K562 (cell line): ENCODE data around the gene AGPAT1. TPM values are rescaled to one million over a fixed set of nuclear protein-coding genes. Genes with fewer than 3 reads are reported as not detected.

ENCODE experiments used
- AFF1 ChIP-seq, 2 experiments: fragments of 450-650 bp; IDR thresholded peaks; 2 replicates each; pipeline ENCODE4 v1.6.1; 2018; ENCODE audit warnings: mild to moderate bottlenecking in 2 of 2, low read depth in 1 of 2; ENCODE audit not compliant: partially characterized antibody in 2 of 2
- CHD2 ChIP-seq: IDR thresholded peaks from 2 replicates; pipeline ENCODE4 v1.6.1; 2011; ENCODE audit warnings: low read depth, low read length
- KAT7 ChIP-seq: sonication (generic); formaldehyde crosslinking; IDR thresholded peaks from 2 replicates; pipeline ENCODE4 v1.8.0; 2022; ENCODE audit warnings: missing genetic modification reagents, mild to moderate bottlenecking, borderline replicate concordance
- RAD51 ChIP-seq: fragments of 450-650 bp; IDR thresholded peaks from 2 replicates; pipeline ENCODE4 v1.7.1; 2016; ENCODE audit warnings: low read depth, mild to moderate bottlenecking, borderline replicate concordance
- RBFOX2 ChIP-seq: fragments of 200-400 bp; formaldehyde crosslinking; IDR thresholded peaks from 2 replicates; pipeline ENCODE4 v1.6.1; 2017; ENCODE audit warnings: low read depth, mild to moderate bottlenecking, low read length, moderate library complexity
- RREB1 ChIP-seq: fragments of 250-450 bp; sonication (Bioruptor Pico); IDR thresholded peaks from 2 replicates; pipeline ENCODE4 v1.4.0; 2020
- TAF1 ChIP-seq: IDR thresholded peaks from 2 replicates; pipeline ENCODE4 v1.6.1; 2011; ENCODE audit warnings: mild to moderate bottlenecking, low read length, moderate library complexity; ENCODE audit not compliant: insufficient read depth, control insufficient read depth, severe bottlenecking; ENCODE audit errors: extremely low read depth
- ZFP91 ChIP-seq: sonication (generic); formaldehyde crosslinking; IDR thresholded peaks from 2 replicates; pipeline ENCODE4 v1.8.0; 2022; ENCODE audit warnings: mild to moderate bottlenecking, missing genetic modification reagents
- ZMIZ1 ChIP-seq, 2 experiments: fragments of 150-350 bp in 1 of 2; IDR thresholded peaks; 2 replicates each; pipeline ENCODE4 v1.6.1; 2012 to 2016; ENCODE audit warnings: low read depth in 2 of 2, low read length in 2 of 2, mild to moderate bottlenecking in 1 of 2, moderate library complexity in 1 of 2
- ZNF212 ChIP-seq: fragments of 450-650 bp; formaldehyde crosslinking; IDR thresholded peaks from 2 replicates; pipeline ENCODE4 v1.4.0; 2020; ENCODE audit warnings: mild to moderate bottlenecking
- polyA plus RNA-seq, 8 experiments: library from polyadenylated mRNA; depleted of rRNA in 4 of 8; stranded (reverse) in 5 of 8; unstranded in 3 of 8; fragments of >200 nt; fragmentation: Nextera tagmentation in 2 of 8; fragmentation: Illumina TruSeq in 1 of 8; extraction: Ambion mirVana in 2 of 8; extraction: Trizol in 1 of 8; gene quantifications; 2 replicates each; pipeline versions ENCODE4 v1.2.1 to v1.2.3, GENCODE V29; 2011 to 2014; ENCODE audit warnings: inconsistent platforms in 1 of 8, missing spikeins in 1 of 8
- total RNA-seq, 7 experiments: library from RNA; depleted of rRNA in 6 of 7; stranded (reverse); fragments of >200 nt in 6 of 7; fragmentation: Illumina TruSeq in 2 of 7; extraction: Trizol in 2 of 7; gene quantifications; 2 replicates each; pipeline versions ENCODE4 v1.2.1 to v1.2.3, GENCODE V29; 2011 to 2021; ENCODE audit warnings: low replicate concordance in 1 of 7

Gene AGPAT1
- total and polyA plus RNA-seq, 9 of the 15 experiments (the other 6 are each of a cell fraction or from before 2014, with no cell fraction given) = 37.9 to 176 (median 69.4) TPM

GRCh38 chr6:32177183-32177787, 1.4 kb upstream of the AGPAT1 start (continued):
- 0 out of 4 replicates have a peak, but pooled peaks of 1 of the 2 experiments have one; percentile 10 for TF ChIP-seq ZMIZ1 (IDR thresholded peaks at IDR 0.05; ENCODE audit: low read depth in 2 of 2, low read length in 2 of 2)
- TF ChIP-seq RREB1 (CRISPR knock-in tag) = peak; percentile 66; the same call in 1 of the 2 replicates
- TF ChIP-seq ZNF212 (CRISPR knock-in tag) = 0 out of 2 replicates have a peak, but pooled peaks have one; percentile 34
- no peak; the same call in 1 of the 2 replicates for TF ChIP-seq CHD2
- TF ChIP-seq TAF1 = peak; percentile 18
- TF ChIP-seq RBFOX2 = no peak; the same call in 1 of the 2 replicates
- 0 out of 2 replicates have a peak, but pooled peaks have one; percentile 35 for TF ChIP-seq ZFP91 (CRISPR knock-in tag)
- TF ChIP-seq AFF1 (IDR thresholded peaks at IDR 0.05; ENCODE audit: low read depth in 1 of 2, partially characterized antibody in 2 of 2) = peak in 1 of 2 experiments; percentile 9
- TF ChIP-seq KAT7 (CRISPR knock-in tag) = peak; percentile 66; the same call in 1 of the 2 replicates
- TF ChIP-seq RAD51 = no peak
